Measurements from ENCODE around the gene RFX2.

DNA sequence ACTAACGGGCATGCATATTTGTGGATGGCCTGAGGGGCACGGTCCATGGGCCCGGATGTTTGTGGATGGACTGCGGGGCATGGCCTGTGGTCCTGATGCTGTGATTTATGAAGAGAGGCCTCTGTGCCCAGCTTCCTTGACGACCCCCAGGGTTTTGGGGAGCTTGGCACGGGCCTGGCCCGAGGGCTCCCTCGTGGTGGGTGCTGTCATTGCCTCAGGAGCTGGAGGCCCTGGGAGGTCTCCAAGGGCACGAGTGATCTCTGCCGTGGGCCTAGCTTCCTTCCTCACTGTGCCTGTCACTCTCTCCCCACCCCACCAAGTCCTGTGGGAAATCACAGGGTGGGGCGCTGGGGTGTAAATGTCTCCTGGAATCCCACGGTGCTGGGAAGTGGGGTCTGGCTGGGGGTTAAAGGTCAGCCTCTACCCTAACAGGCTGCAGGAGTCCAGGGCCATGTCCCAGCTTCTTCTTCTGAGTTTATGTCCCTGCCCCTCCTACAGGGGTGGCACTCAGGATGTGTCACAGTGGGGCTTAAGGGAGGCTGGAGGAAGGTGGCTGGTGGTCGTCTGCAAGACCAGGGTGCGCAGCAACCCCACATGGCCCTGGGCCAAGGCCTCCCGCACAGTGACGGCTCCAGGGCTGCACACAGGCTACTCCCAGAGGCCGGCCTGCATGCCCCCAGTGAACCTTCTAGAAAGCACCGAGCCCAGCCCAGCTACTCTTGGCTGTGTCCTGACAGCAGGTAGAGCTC is 104.8 kb downstream of the RFX2 start:
- TF ChIP-seq, protein P1, sequence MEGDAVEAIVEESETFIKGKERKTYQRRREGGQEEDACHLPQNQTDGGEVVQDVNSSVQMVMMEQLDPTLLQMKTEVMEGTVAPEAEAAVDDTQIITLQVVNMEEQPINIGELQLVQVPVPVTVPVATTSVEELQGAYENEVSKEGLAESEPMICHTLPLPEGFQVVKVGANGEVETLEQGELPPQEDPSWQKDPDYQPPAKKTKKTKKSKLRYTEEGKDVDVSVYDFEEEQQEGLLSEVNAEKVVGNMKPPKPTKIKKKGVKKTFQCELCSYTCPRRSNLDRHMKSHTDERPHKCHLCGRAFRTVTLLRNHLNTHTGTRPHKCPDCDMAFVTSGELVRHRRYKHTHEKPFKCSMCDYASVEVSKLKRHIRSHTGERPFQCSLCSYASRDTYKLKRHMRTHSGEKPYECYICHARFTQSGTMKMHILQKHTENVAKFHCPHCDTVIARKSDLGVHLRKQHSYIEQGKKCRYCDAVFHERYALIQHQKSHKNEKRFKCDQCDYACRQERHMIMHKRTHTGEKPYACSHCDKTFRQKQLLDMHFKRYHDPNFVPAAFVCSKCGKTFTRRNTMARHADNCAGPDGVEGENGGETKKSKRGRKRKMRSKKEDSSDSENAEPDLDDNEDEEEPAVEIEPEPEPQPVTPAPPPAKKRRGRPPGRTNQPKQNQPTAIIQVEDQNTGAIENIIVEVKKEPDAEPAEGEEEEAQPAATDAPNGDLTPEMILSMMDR (IDR thresholded peaks at IDR 0.05), result no peak
- TF ChIP-seq POLR2A (IDR thresholded peaks at IDR 0.05), result no peak

Measured in body of pancreas (tissue), 4 donors.